ENCODE measurements around the gene SETD3. TPM values are rescaled to one million over a fixed set of nuclear protein-coding genes. Genes with fewer than 3 reads are reported as not detected.

SETD3 gene
- total and polyA plus RNA-seq, 2 donors (not counting 1 experiment from before 2014, with no cell fraction given), result 11.0 to 32.1 TPM

DNA sequence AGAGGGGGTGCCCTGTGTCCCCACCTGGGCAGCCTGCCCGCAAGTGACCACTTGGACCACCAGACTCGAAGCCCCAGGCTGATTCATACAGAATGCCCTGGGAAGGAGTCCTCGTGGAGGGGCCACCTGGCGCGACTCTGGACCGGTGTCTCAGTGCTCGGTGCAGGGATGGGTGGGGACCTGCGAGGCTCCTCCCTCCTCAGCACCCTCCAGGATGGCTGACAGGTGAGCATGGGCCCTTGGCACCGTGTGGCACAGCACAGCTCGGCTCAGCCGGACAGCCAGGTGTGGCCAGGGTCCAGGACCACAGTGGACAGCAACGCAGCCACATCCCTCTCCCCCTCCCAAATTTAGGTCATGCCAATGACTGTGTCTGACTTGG, 45.0 kb upstream of the SETD3 start:
- no peak overlapping the region for H3K27ac ChIP-seq (ENCODE audit: low read length in 2 of 2)
- no peaks in the 10 kb centered on the region for H3K9me3 ChIP-seq (ENCODE audit: control extremely low read depth in 1 of 3, control insufficient read depth in 2 of 3, insufficient read depth in 1 of 3, low read length in 2 of 3)
- H3K4me2 ChIP-seq (replicated peaks; ENCODE audit: low read depth, low read length, poor library complexity, severe bottlenecking), result no peak overlapping the region
- no peaks in the 10 kb centered on the region for H3K79me2 ChIP-seq (ENCODE audit: control insufficient read depth, insufficient read depth, low read length)
- H2AFZ ChIP-seq (ENCODE audit: insufficient read depth, low read depth, low read length, poor library complexity, severe bottlenecking), result no peak overlapping the region
- ChIA-PET CTCF (no interaction called here), POLR2A (no interaction called here)
- no peak overlapping the region for H3K27ac Mint-ChIP-seq
- H3K4me1 Mint-ChIP-seq, result no peaks in the 10 kb centered on the region
- ATAC-seq (ENCODE audit: low read depth) (no peak), DNase-seq (no peak)
- no peak overlapping the region for H3K9ac ChIP-seq (ENCODE audit: low read length)
- no peak for TF ChIP-seq EZH2 (IDR thresholded peaks at IDR 0.05; ENCODE audit: borderline replicate concordance, insufficient read depth, low read depth, low read length, poor library complexity, severe bottlenecking)
- TF ChIP-seq, protein P1, sequence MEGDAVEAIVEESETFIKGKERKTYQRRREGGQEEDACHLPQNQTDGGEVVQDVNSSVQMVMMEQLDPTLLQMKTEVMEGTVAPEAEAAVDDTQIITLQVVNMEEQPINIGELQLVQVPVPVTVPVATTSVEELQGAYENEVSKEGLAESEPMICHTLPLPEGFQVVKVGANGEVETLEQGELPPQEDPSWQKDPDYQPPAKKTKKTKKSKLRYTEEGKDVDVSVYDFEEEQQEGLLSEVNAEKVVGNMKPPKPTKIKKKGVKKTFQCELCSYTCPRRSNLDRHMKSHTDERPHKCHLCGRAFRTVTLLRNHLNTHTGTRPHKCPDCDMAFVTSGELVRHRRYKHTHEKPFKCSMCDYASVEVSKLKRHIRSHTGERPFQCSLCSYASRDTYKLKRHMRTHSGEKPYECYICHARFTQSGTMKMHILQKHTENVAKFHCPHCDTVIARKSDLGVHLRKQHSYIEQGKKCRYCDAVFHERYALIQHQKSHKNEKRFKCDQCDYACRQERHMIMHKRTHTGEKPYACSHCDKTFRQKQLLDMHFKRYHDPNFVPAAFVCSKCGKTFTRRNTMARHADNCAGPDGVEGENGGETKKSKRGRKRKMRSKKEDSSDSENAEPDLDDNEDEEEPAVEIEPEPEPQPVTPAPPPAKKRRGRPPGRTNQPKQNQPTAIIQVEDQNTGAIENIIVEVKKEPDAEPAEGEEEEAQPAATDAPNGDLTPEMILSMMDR (IDR thresholded peaks at IDR 0.05), result no peak
- no peaks in the 10 kb centered on the region for H3K9me3 Mint-ChIP-seq (ENCODE audit: insufficient read depth)
- no peaks in the 10 kb centered on the region for H3K27me3 Mint-ChIP-seq
- no peaks in the 10 kb centered on the region for H4K20me1 ChIP-seq (ENCODE audit: control insufficient read depth, insufficient read depth, low read length, poor library complexity, severe bottlenecking)
- no peak overlapping the region for H3K4me3 Mint-ChIP-seq
- intact Hi-C loops (cut with micrococcal nuclease), result no loop called here
- H3K36me3 ChIP-seq (replicated peaks in 1 of 2; ENCODE audit: control extremely low read depth in 1 of 2, control insufficient read depth in 1 of 2, extremely low read depth in 1 of 2, insufficient read depth in 2 of 2, low read length in 1 of 2), result no peaks in the 10 kb centered on the region
- H3K27me3 ChIP-seq (replicated peaks in 1 of 4; ENCODE audit: control extremely low read depth in 1 of 4, control insufficient read depth in 3 of 4, insufficient read depth in 4 of 4, low read length in 3 of 4), result no peaks in the 10 kb centered on the region
- no peak overlapping the region for H3K4me3 ChIP-seq (ENCODE audit: control extremely low read depth in 1 of 5, extremely low read depth in 1 of 5, insufficient read depth in 1 of 5, low read depth in 2 of 5, low read length in 4 of 5)
- WGBS (ENCODE audit: insufficient coverage), result 95% methylated on average over 12 of the region's 12 CpGs
- H3K4me1 ChIP-seq (ENCODE audit: control insufficient read depth in 2 of 2, insufficient read depth in 2 of 2, low read length in 2 of 2), result no peaks in the 10 kb centered on the region

DNA sequence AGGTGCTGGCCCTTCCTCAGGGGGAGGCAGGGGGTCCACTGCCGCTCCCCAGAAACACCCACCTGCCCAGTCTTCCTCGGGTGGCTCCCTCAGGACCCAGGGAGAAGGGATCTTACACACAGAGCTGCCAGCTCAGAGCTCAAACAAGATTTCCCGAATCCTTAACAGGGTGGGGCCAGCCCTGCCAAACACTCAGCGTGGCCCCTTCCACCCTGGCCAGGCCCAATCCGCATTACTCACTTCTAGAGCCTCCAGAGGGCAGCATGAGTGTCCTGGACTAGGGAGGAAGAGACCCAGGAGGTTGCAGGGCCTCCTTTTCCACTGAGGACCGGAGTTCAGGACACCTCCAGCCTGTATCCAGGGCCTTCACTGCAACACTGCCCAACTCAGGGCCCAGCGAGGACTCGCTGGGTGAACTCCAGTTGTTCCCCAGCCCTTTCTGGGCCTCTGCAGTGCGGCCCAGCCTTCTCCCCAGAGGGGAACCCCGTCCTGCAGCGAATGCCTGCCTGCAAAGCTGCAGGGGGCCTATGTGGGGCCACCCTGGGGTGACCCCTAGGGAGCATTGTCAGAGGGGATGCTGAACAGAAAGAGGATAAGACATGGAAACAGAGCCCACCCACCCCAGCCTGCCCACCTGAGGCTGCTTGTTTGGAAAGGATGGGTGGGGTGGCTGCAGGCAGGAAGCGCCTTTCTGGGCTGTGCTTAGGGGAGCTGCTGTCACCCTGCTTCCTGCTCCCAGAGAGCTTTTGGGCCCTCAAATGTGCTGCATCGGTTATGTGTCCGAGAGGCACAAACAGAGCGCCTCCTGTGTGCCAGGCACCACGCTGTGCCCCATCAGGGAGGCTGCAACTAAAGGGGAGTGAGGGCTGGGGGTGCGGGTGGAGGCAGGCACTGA, 44.4 kb upstream of the SETD3 start:
- H3K9me3 ChIP-seq (ENCODE audit: control extremely low read depth in 1 of 3, control insufficient read depth in 2 of 3, insufficient read depth in 1 of 3, low read length in 2 of 3), result no peaks in the 10 kb centered on the region
- Mint-ChIP-seq H3K4me1 (no peaks in the 10 kb centered on the region), H3K9me3 (ENCODE audit: insufficient read depth) (no peaks in the 10 kb centered on the region), H3K27ac (no peak overlapping the region), H3K27me3 (no peaks in the 10 kb centered on the region), H3K4me3 (no peak overlapping the region)
- no peak overlapping the region for H3K4me2 ChIP-seq (replicated peaks; ENCODE audit: low read depth, low read length, poor library complexity, severe bottlenecking)
- no peaks in the 10 kb centered on the region for H3K27me3 ChIP-seq (replicated peaks in 1 of 4; ENCODE audit: control extremely low read depth in 1 of 4, control insufficient read depth in 3 of 4, insufficient read depth in 4 of 4, low read length in 3 of 4)
- H3K4me3 ChIP-seq (ENCODE audit: control extremely low read depth in 1 of 5, extremely low read depth in 1 of 5, insufficient read depth in 1 of 5, low read depth in 2 of 5, low read length in 4 of 5), result no peak overlapping the region
- CTCF ChIA-PET, result interaction anchor here (1.2 kb wide), 1 partner anchor 374 kb away, joined by 3 read pairs; no protein-coding TSS in a partner anchor
- no peak overlapping the region for H3K27ac ChIP-seq (ENCODE audit: low read length in 2 of 2)
- TF ChIP-seq, protein P1 (IDR thresholded peaks at IDR 0.05), result no peak
- no peak for TF ChIP-seq EZH2 (IDR thresholded peaks at IDR 0.05; ENCODE audit: borderline replicate concordance, insufficient read depth, low read depth, low read length, poor library complexity, severe bottlenecking)
- intact Hi-C loops (cut with micrococcal nuclease), result no loop called here
- DNase-seq (no peak), ATAC-seq (ENCODE audit: low read depth) (no peak)
- no peaks in the 10 kb centered on the region for H3K4me1 ChIP-seq (ENCODE audit: control insufficient read depth in 2 of 2, insufficient read depth in 2 of 2, low read length in 2 of 2)
- H3K79me2 ChIP-seq (ENCODE audit: control insufficient read depth, insufficient read depth, low read length), result no peaks in the 10 kb centered on the region
- POLR2A ChIA-PET, result no interaction called here
- no peak overlapping the region for H2AFZ ChIP-seq (ENCODE audit: insufficient read depth, low read depth, low read length, poor library complexity, severe bottlenecking)
- no peak overlapping the region for H3K9ac ChIP-seq (ENCODE audit: low read length)
- no peaks in the 10 kb centered on the region for H4K20me1 ChIP-seq (ENCODE audit: control insufficient read depth, insufficient read depth, low read length, poor library complexity, severe bottlenecking)
- 75% methylated on average over 17 of the region's 17 CpGs for WGBS (ENCODE audit: insufficient coverage)
- H3K36me3 ChIP-seq (replicated peaks in 1 of 2; ENCODE audit: control extremely low read depth in 1 of 2, control insufficient read depth in 1 of 2, extremely low read depth in 1 of 2, insufficient read depth in 2 of 2, low read length in 1 of 2), result no peaks in the 10 kb centered on the region
